SU-DHL-6 (cell line): ENCODE results near the gene ACBD4.

Experiments used
- CTCF ChIP-seq: fragments of 200-600 bp; sonication (generic); IDR thresholded peaks from one replicate; pipeline ENCODE4 v1.5.1; 2017; ENCODE audit warnings: antibody characterized with exemption, mild to moderate bottlenecking, low read length, moderate library complexity; ENCODE audit not compliant: insufficient read depth, poor library complexity, severe bottlenecking
- EZH2phosphoT487 ChIP-seq: fragments of 200-600 bp; sonication (generic), shearing (Covaris generic); conservative IDR thresholded peaks from 2 replicates; pipeline ENCODE4 v1.6.1; 2018; ENCODE audit warnings: mild to moderate bottlenecking, antibody characterized with exemption, low read length, moderate library complexity, mixed read lengths

- TF ChIP-seq CTCF (no peak), EZH2phosphoT487 (no peak)
Observed at GRCh38 chr17:45104029-45104428, 31.5 kb upstream of the ACBD4 start.
